H1 (cell line): ENCODE measurements around the gene HDAC7. TPM values are rescaled to one million over a fixed set of nuclear protein-coding genes. Genes with fewer than 3 reads are reported as not detected.
A peak's percentile ranks its signal among the peaks of the same experiment; 100 is the strongest.

Experiments used
- CTCF ChIA-PET: fragments of 300-600 bp; sonication (Branson Sonifier 250); formaldehyde crosslinking; loops from one replicate; lab custom pipeline; 2021; ENCODE audit not compliant: partially characterized antibody; lab: Charles Lee
- POLR2A ChIA-PET: fragments of 300-600 bp; sonication (Branson Sonifier 250); formaldehyde crosslinking; loops from one replicate; lab custom pipeline; 2021; ENCODE audit warnings: inconsistent platforms; ENCODE audit not compliant: partially characterized antibody; lab: Charles Lee
- DNase-seq, 2 experiments: peaks; one replicate each; pipeline versions ENCODE4 v3.0.0 to v3.0.0-alpha.2; 2010 to 2022; ENCODE audit warnings: low spot score in 2 of 2, low read depth in 1 of 2, mixed read lengths in 1 of 2
- FAIRE-seq: peaks from 2 replicates; lab custom pipeline; 2011; peaks lifted over from hg19 to GRCh38; lab: Jason Lieb, UNC
- H2AFZ ChIP-seq: 2 replicates; pipeline ENCODE4 v1.8.1; 2012; ENCODE audit warnings: low read length, inconsistent platforms
- H2AK5ac ChIP-seq: 2 replicates; pipeline ENCODE4 v1.6.1; 2013; ENCODE audit warnings: low read depth, low read length
- H2BK120ac ChIP-seq: replicated peaks from 2 replicates; pipeline ENCODE3; 2013; ENCODE audit warnings: low read depth, low read length, inconsistent platforms
- H2BK12ac ChIP-seq: 2 replicates; pipeline ENCODE4 v1.6.1; 2013; ENCODE audit warnings: low read depth, low read length
- H2BK15ac ChIP-seq: 2 replicates; pipeline ENCODE4 v1.6.1; 2013; ENCODE audit warnings: low read length
- H2BK20ac ChIP-seq: 2 replicates; pipeline ENCODE4 v1.6.1; 2013; ENCODE audit warnings: low read length
- H2BK5ac ChIP-seq: 2 replicates; pipeline ENCODE4 v1.6.1; 2013; ENCODE audit warnings: low read depth, low read length
- H3K14ac ChIP-seq: 2 replicates; pipeline ENCODE4 v1.6.1; 2013; ENCODE audit warnings: inconsistent platforms; ENCODE audit not compliant: insufficient read length
- H3K18ac ChIP-seq: 2 replicates; pipeline ENCODE4 v1.6.1; 2013; ENCODE audit warnings: low read length; ENCODE audit errors: extremely low read depth
- H3K23ac ChIP-seq: 2 replicates; pipeline ENCODE4 v1.6.1; 2013; ENCODE audit warnings: inconsistent platforms; ENCODE audit not compliant: insufficient read length
- H3K23me2 ChIP-seq: 2 replicates; pipeline ENCODE4 v1.6.1; 2013; ENCODE audit warnings: low read depth, low read length
- H3K27ac ChIP-seq: 2 replicates; pipeline ENCODE4 v1.6.1; 2011; ENCODE audit warnings: low read depth, low read length, inconsistent platforms
- H3K27me3 ChIP-seq, 4 experiments: replicated peaks in 1 of 4; 1 replicate in 1 of 4; 2 replicates in 3 of 4; pipeline versions ENCODE4 v1.6.1 to v1.8.1; 2011 to 2013; ENCODE audit warnings: low read length in 3 of 4, mild to moderate bottlenecking in 3 of 4, inconsistent platforms in 2 of 4, mixed read lengths in 2 of 4, moderate library complexity in 1 of 4; ENCODE audit not compliant: control insufficient read depth in 3 of 4, insufficient read depth in 3 of 4; ENCODE audit errors: extremely low read depth in 1 of 4
- H3K36me3 ChIP-seq, 4 experiments: 2 replicates each; pipeline versions ENCODE4 v1.6.1 to v1.8.1; 2011 to 2013; ENCODE audit warnings: mild to moderate bottlenecking in 4 of 4, low read length in 3 of 4, moderate library complexity in 2 of 4, control low read depth in 1 of 4, inconsistent platforms in 1 of 4; ENCODE audit not compliant: insufficient read depth in 4 of 4, control insufficient read depth in 2 of 4
- H3K4ac ChIP-seq: replicated peaks from 2 replicates; pipeline ENCODE3; 2013; ENCODE audit warnings: low read length, low read depth, mixed read lengths, inconsistent platforms; ENCODE audit not compliant: insufficient read length
- H3K4me1 ChIP-seq, 4 experiments: replicated peaks in 1 of 4; 1 replicate in 1 of 4; 2 replicates in 3 of 4; pipeline versions ENCODE4 v1.6.1 to v1.8.1; 2011 to 2013; ENCODE audit warnings: low read length in 3 of 4, inconsistent platforms in 2 of 4, mixed read lengths in 1 of 4; ENCODE audit not compliant: insufficient read depth in 4 of 4, control insufficient read depth in 3 of 4
- H3K4me2 ChIP-seq, 2 experiments: 2 replicates each; pipeline versions ENCODE4 v1.6.1 to v1.8.1; 2011 to 2013; ENCODE audit warnings: low read depth in 2 of 2, low read length in 2 of 2, control low read depth in 1 of 2, inconsistent platforms in 1 of 2, mild to moderate bottlenecking in 1 of 2; ENCODE audit not compliant: insufficient read depth in 1 of 2
- H3K4me3 ChIP-seq, 4 experiments: fragments of 200-600, 300-600 bp in 1 of 4; sonication (generic), shearing (Covaris generic), sonication (Bioruptor Twin) in 1 of 4; 2 replicates each; pipeline versions ENCODE4 v1.5.1 to v1.8.1; 2011 to 2016; ENCODE audit warnings: low read length in 4 of 4, low read depth in 3 of 4, control low read depth in 2 of 4, inconsistent platforms in 2 of 4, mild to moderate bottlenecking in 2 of 4, mixed read lengths in 1 of 4, moderate library complexity in 1 of 4; ENCODE audit not compliant: insufficient read depth in 2 of 4; ENCODE audit errors: extremely low read depth in 1 of 4
- H3K56ac ChIP-seq: replicated peaks from 2 replicates; pipeline ENCODE3; 2013; ENCODE audit warnings: low read depth, mild to moderate bottlenecking, mixed read lengths, low read length, inconsistent platforms; ENCODE audit not compliant: insufficient read length
- H3K79me1 ChIP-seq: 2 replicates; pipeline ENCODE4 v1.6.1; 2013; ENCODE audit warnings: low read depth, low read length, control low read depth
- H3K79me2 ChIP-seq, 2 experiments: 2 replicates each; pipeline versions ENCODE4 v1.6.1 to v1.8.1; 2012 to 2013; ENCODE audit warnings: low read length in 2 of 2, mild to moderate bottlenecking in 2 of 2, inconsistent platforms in 1 of 2; ENCODE audit not compliant: insufficient read depth in 2 of 2, control insufficient read depth in 1 of 2
- H3K9ac ChIP-seq, 4 experiments: replicated peaks in 1 of 4; 1 replicate in 1 of 4; 2 replicates in 3 of 4; pipeline versions ENCODE4 v1.6.1 to v1.8.1; 2011 to 2013; ENCODE audit warnings: low read depth in 3 of 4, low read length in 3 of 4, control low read depth in 2 of 4, mild to moderate bottlenecking in 2 of 4, moderate library complexity in 2 of 4, inconsistent platforms in 1 of 4; ENCODE audit errors: extremely low read depth in 1 of 4
- H3K9me3 ChIP-seq, 2 experiments: 2 replicates each; pipeline versions ENCODE4 v1.6.1 to v1.8.1; 2012 to 2013; ENCODE audit warnings: mild to moderate bottlenecking in 2 of 2, moderate library complexity in 2 of 2, control low read depth in 1 of 2, inconsistent platforms in 1 of 2, low read depth in 1 of 2, low read length in 1 of 2, mixed read lengths in 1 of 2; ENCODE audit not compliant: insufficient read depth in 2 of 2
- H4K20me1 ChIP-seq, 2 experiments: replicated peaks in 1 of 2; 2 replicates each; pipeline versions ENCODE3 to v1.8.1; 2011 to 2013; ENCODE audit warnings: inconsistent platforms in 2 of 2, low read length in 2 of 2, mild to moderate bottlenecking in 1 of 2; ENCODE audit not compliant: insufficient read depth in 2 of 2, control insufficient read depth in 1 of 2
- H4K5ac ChIP-seq: 2 replicates; pipeline ENCODE4 v1.6.1; 2013; ENCODE audit warnings: low read length, low read depth, mixed read lengths, inconsistent platforms; ENCODE audit not compliant: insufficient read length
- H4K8ac ChIP-seq: 2 replicates; pipeline ENCODE4 v1.8.0; 2013; ENCODE audit warnings: mild to moderate bottlenecking, moderate library complexity, low read length, inconsistent platforms; ENCODE audit not compliant: insufficient read depth; ENCODE audit errors: extremely low read depth
- H4K91ac ChIP-seq: replicated peaks from 2 replicates; pipeline ENCODE3; 2013; ENCODE audit warnings: low read length, mixed read lengths, inconsistent platforms; ENCODE audit not compliant: insufficient read length
- CBX8 ChIP-seq: fragments of 300-800, 300-1000 bp; sonication (generic); IDR thresholded peaks from 2 replicates; pipeline ENCODE4 v1.7.1; 2016; ENCODE audit warnings: low read depth, low read length, borderline replicate concordance
- HDAC2 ChIP-seq, 2 experiments: fragments of 300-600 bp in 1 of 2; sonication (generic) in 1 of 2; IDR thresholded peaks; 2 replicates each; pipeline ENCODE4 v1.6.1; 2011 to 2012; ENCODE audit warnings: low read depth in 2 of 2, low read length in 2 of 2, mild to moderate bottlenecking in 2 of 2, moderate library complexity in 2 of 2, borderline replicate concordance in 1 of 2, inconsistent platforms in 1 of 2
- MAFK ChIP-seq: IDR thresholded peaks from 2 replicates; pipeline ENCODE4 v1.6.1; 2012; ENCODE audit warnings: low read depth, mild to moderate bottlenecking, improper control_type of control experiment, low read length
- POLR2AphosphoS5 ChIP-seq: IDR thresholded peaks from 2 replicates; pipeline ENCODE4 v1.6.1; 2011; ENCODE audit warnings: low read depth, low read length
- RFX5 ChIP-seq: IDR thresholded peaks from 2 replicates; pipeline ENCODE4 v1.6.1; 2011; ENCODE audit warnings: low read depth, low read length, improper control_type of control experiment, borderline replicate concordance
- RNF2 ChIP-seq: fragments of 200-900, 300-1000 bp; sonication (generic); IDR thresholded peaks from 2 replicates; pipeline ENCODE4 v1.7.1; 2016; ENCODE audit warnings: borderline replicate concordance, low read depth, mild to moderate bottlenecking, antibody characterized with exemption, low read length; ENCODE audit not compliant: poor library complexity, severe bottlenecking; ENCODE audit errors: missing control alignments
- SIN3A ChIP-seq, 2 experiments: IDR thresholded peaks in 1 of 2; conservative IDR thresholded peaks in 1 of 2; 2 replicates each; pipeline ENCODE4 v1.6.1; 2011 to 2012; ENCODE audit warnings: low read length in 2 of 2, improper control_type of control experiment in 1 of 2, low read depth in 1 of 2, mild to moderate bottlenecking in 1 of 2
- SP1 ChIP-seq: IDR thresholded peaks from 2 replicates; pipeline ENCODE4 v1.6.1; 2011; ENCODE audit warnings: low read depth, low read length
- TCF12 ChIP-seq: IDR thresholded peaks from 2 replicates; pipeline ENCODE4 v1.6.1; 2011; ENCODE audit warnings: low read depth, mild to moderate bottlenecking, low read length
- WGBS, 2 experiments: shearing (Covaris generic) in 1 of 2; methylation state at CpG; one replicate each; pipeline versions ENCODE4 v1.1.6 to v1.1.7; 2013 to 2015; ENCODE audit warnings: low lambda C conversion rate in 2 of 2, mixed read lengths in 2 of 2, inconsistent platforms in 1 of 2, low coverage in 1 of 2, missing lambda C conversion rate in 1 of 2; ENCODE audit not compliant: insufficient replicate concordance in 2 of 2, insufficient coverage in 1 of 2, insufficient read length in 1 of 2; ENCODE audit errors: extremely low coverage in 1 of 2, missing lambda C conversion rate in 1 of 2; 5-methylcytosine and 5-hydroxymethylcytosine counted together
- polyA plus RNA-seq, 7 experiments: library from polyadenylated mRNA; depleted of rRNA in 3 of 7; stranded (reverse) in 5 of 7; unstranded in 2 of 7; fragments of >200 nt in 5 of 7; fragments of 200-250 nt in 2 of 7; gene quantifications; 1 replicate in 5 of 7; 2 replicates in 1 of 7; 4 replicates in 1 of 7; pipeline versions ENCODE4 v1.2.1 to v1.2.3, GENCODE V29; 2011 to 2013; ENCODE audit warnings: missing spikeins in 2 of 7, mixed read lengths in 2 of 7
- total RNA-seq: library from RNA; stranded (reverse); fragmentation: NEBNext Ultra II Directional; extraction: Animal tissue kit (Norgen Biotek cat#: 25700); gene quantifications from 2 replicates; pipeline ENCODE4 v1.2.1, GENCODE V29; 2021

Gene HDAC7
- total and polyA plus RNA-seq, 2 of the 8 experiments (the other 6 are each of a cell fraction or from before 2014, with no cell fraction given): 25.5 to 84.9 TPM

- H3K27me3 ChIP-seq: no peaks in the 10 kb centered on the region
- peaks cover 5 to 22% of the 10 kb centered on the region in 2 experiments for H4K20me1 ChIP-seq
- H2BK15ac ChIP-seq: no peak overlapping the region; the same call in 1 of the 2 replicates
- 0 out of 2 replicates have a peak overlapping the region, but pooled peaks have one; percentile 22 for H2BK5ac ChIP-seq
- no peak overlapping the region for H3K9ac ChIP-seq
- DNase-seq: no peak
- H3K79me1 ChIP-seq: peaks cover 12% of the 10 kb centered on the region
- peaks cover 3% of the 10 kb centered on the region for H3K23me2 ChIP-seq
- H3K36me3 ChIP-seq: no peaks in the 10 kb centered on the region
- H4K5ac ChIP-seq: no peak overlapping the region
- no peaks in the 10 kb centered on the region for H3K9me3 ChIP-seq
- peak overlapping the region; percentile 54 for H4K8ac ChIP-seq
- H3K18ac ChIP-seq: peak overlapping the region; percentile 21; the same call in 1 of the 2 replicates
- no peak overlapping the region for H3K56ac ChIP-seq
- no peak overlapping the region for H2BK120ac ChIP-seq
- no peak overlapping the region for H2AFZ ChIP-seq
- peaks cover 28 to 65% (median 51%) of the 10 kb centered on the region in 4 experiments for H3K4me1 ChIP-seq
- FAIRE-seq: no peak
- no peak overlapping the region for H3K14ac ChIP-seq
- CTCF ChIA-PET: interaction anchor here (1.5 to 58.8 kb wide), 9 partner anchors 8 to 97 kb away, joined by 4 to 2001 read pairs (median 35); partner anchors contain the start of gene HDAC7
- peak overlapping the region; percentile 71 to 76; a peak in 3 of 4 replicates for H3K4me2 ChIP-seq
- 90% methylated on average over 14 of the region's 14 CpGs; no CpG with 5 or more reads in 1 of the 2 experiments for WGBS, 2 experiments
- H3K4ac ChIP-seq: peak overlapping the region; percentile 88
- H3K23ac ChIP-seq: no peak overlapping the region
- no peak overlapping the region for H2BK12ac ChIP-seq
- peak overlapping the region; percentile 55 for H4K91ac ChIP-seq
- peak overlapping the region; percentile 49; the same call in 1 of the 2 replicates for H3K27ac ChIP-seq
- POLR2A ChIA-PET: interaction anchor here (1.4 to 29.3 kb wide), 9 partner anchors 7 to 190 kb away, joined by 3 to 480 read pairs (median 11); partner anchors contain the start of gene HDAC7
- H3K4me3 ChIP-seq: peak overlapping the region in 1 of 4 experiments; percentile 55; a peak in 2 of 8 replicates
- H3K79me2 ChIP-seq: peaks cover 4 to 84% of the 10 kb centered on the region in 2 experiments; a peak in 3 of 4 replicates
- no peak overlapping the region for H2AK5ac ChIP-seq
- no peak overlapping the region for H2BK20ac ChIP-seq
- TF ChIP-seq SP1 (no peak), POLR2AphosphoS5 (no peak), RNF2 (no peak), CBX8 (no peak), RFX5 (no peak), TCF12 (no peak), SIN3A (conservative IDR thresholded peaks at IDR 0.05 in 1 of 2, IDR thresholded peaks at IDR 0.05 in 1 of 2; ENCODE audit: low read depth in 1 of 2, low read length in 2 of 2) (no peak), HDAC2 (IDR thresholded peaks at IDR 0.05; ENCODE audit: borderline replicate concordance in 1 of 2, low read depth in 2 of 2, low read length in 2 of 2) (no peak), MAFK (no peak)
These were observed 7.9 kb downstream of the HDAC7 start for GRCh38 chr12:47811581-47812484.
